H1 (cell line): ENCODE measurements around the gene DNAJC17. TPM values are rescaled to one million over a fixed set of nuclear protein-coding genes. Genes with fewer than 3 reads are reported as not detected.

Experiments
- ATF2 ChIP-seq: IDR thresholded peaks from 2 replicates; pipeline ENCODE4 v1.6.1; 2012; ENCODE audit warnings: low read length, inconsistent platforms
- CTCF ChIP-seq, 3 experiments: IDR thresholded peaks; 1 replicate in 2 of 3; 2 replicates in 1 of 3; pipeline versions ENCODE4 v1.5.1 to v1.6.1; 2011; ENCODE audit warnings: low read length in 3 of 3, mild to moderate bottlenecking in 3 of 3, inconsistent platforms in 2 of 3, low read depth in 1 of 3, moderate library complexity in 1 of 3; ENCODE audit not compliant: insufficient read depth in 1 of 3; ENCODE audit errors: control extremely low read depth in 1 of 3
- EP300 ChIP-seq, 2 experiments: IDR thresholded peaks; 1 replicate in 1 of 2; 2 replicates in 1 of 2; pipeline ENCODE4 v1.6.1; 2011 to 2012; ENCODE audit warnings: low read depth in 2 of 2, low read length in 2 of 2, mild to moderate bottlenecking in 2 of 2, borderline replicate concordance in 1 of 2, inconsistent platforms in 1 of 2, moderate library complexity in 1 of 2
- GABPA ChIP-seq: IDR thresholded peaks from 2 replicates; pipeline ENCODE4 v1.6.1; 2011; ENCODE audit warnings: mild to moderate bottlenecking, low read length, moderate library complexity, borderline replicate concordance; ENCODE audit not compliant: insufficient read depth
- SIN3A ChIP-seq, 2 experiments: IDR thresholded peaks in 1 of 2; conservative IDR thresholded peaks in 1 of 2; 2 replicates each; pipeline ENCODE4 v1.6.1; 2011 to 2012; ENCODE audit warnings: low read length in 2 of 2, improper control_type of control experiment in 1 of 2, low read depth in 1 of 2, mild to moderate bottlenecking in 1 of 2
- polyA plus RNA-seq, 7 experiments: library from polyadenylated mRNA; depleted of rRNA in 3 of 7; stranded (reverse) in 5 of 7; unstranded in 2 of 7; fragments of >200 nt in 5 of 7; fragments of 200-250 nt in 2 of 7; gene quantifications; 1 replicate in 5 of 7; 2 replicates in 1 of 7; 4 replicates in 1 of 7; pipeline versions ENCODE4 v1.2.1 to v1.2.3, GENCODE V29; 2011 to 2013; ENCODE audit warnings: missing spikeins in 2 of 7, mixed read lengths in 2 of 7
- total RNA-seq: library from RNA; stranded (reverse); fragmentation: NEBNext Ultra II Directional; extraction: Animal tissue kit (Norgen Biotek cat#: 25700); gene quantifications from 2 replicates; pipeline ENCODE4 v1.2.1, GENCODE V29; 2021

Gene DNAJC17
- total and polyA plus RNA-seq, 2 of the 8 experiments (the other 6 are each of a cell fraction or from before 2014, with no cell fraction given), result 39.5 to 45.4 TPM

GRCh38 chr15:40796512-40796911, 10.8 kb downstream of the DNAJC17 start (continued):
- TF ChIP-seq GABPA (no peak), SIN3A (conservative IDR thresholded peaks at IDR 0.05 in 1 of 2, IDR thresholded peaks at IDR 0.05 in 1 of 2; ENCODE audit: low read depth in 1 of 2, low read length in 2 of 2) (no peak), EP300 (IDR thresholded peaks at IDR 0.05; ENCODE audit: borderline replicate concordance in 1 of 2, low read depth in 2 of 2, low read length in 2 of 2) (no peak), ATF2 (no peak), CTCF (IDR thresholded peaks at IDR 0.05; ENCODE audit: control extremely low read depth in 1 of 3, insufficient read depth in 1 of 3, low read depth in 1 of 3, low read length in 3 of 3) (no peak)
